ENCODE data around the gene ZNF568. TPM values are rescaled to one million over a fixed set of nuclear protein-coding genes. Genes with fewer than 3 reads are reported as not detected.

Gene ZNF568
- total RNA-seq, 1 donor from 2014 or later, result 7.6 TPM

GRCh38 chr19:36997843-36998235 is 81.7 kb downstream of the ZNF568 start:
- Mint-ChIP-seq H3K36me3 (ENCODE audit: low read depth) (peaks cover 37% of the 10 kb centered on the region), H3K27me3 (ENCODE audit: low read depth) (no peaks in the 10 kb centered on the region), H3K27ac (ENCODE audit: unreplicated experiment) (no peak overlapping the region), H3K9me3 (ENCODE audit: low read depth) (peaks cover 57% of the 10 kb centered on the region), H3K4me3 (ENCODE audit: unreplicated experiment) (no peak overlapping the region), H3K4me1 (ENCODE audit: low read depth) (no peaks in the 10 kb centered on the region)
- TF ChIP-seq CTCF (IDR thresholded peaks at IDR 0.05), result no peak
- no peak for DNase-seq (ENCODE audit: low spot score)

- no peaks in the 10 kb centered on the region for H3K4me1 Mint-ChIP-seq (ENCODE audit: low read depth)
- TF ChIP-seq CTCF (IDR thresholded peaks at IDR 0.05), result no peak
- DNase-seq (ENCODE audit: low spot score), result no peak
- H3K27ac Mint-ChIP-seq (ENCODE audit: unreplicated experiment), result no peak overlapping the region
- no peaks in the 10 kb centered on the region for H3K27me3 Mint-ChIP-seq (ENCODE audit: low read depth)
- peaks cover 26% of the 10 kb centered on the region for H3K36me3 Mint-ChIP-seq (ENCODE audit: low read depth)
- no peak overlapping the region for H3K4me3 Mint-ChIP-seq (ENCODE audit: unreplicated experiment)
- peaks cover 42% of the 10 kb centered on the region for H3K9me3 Mint-ChIP-seq (ENCODE audit: low read depth)
These were observed 83.2 kb downstream of the ZNF568 start for GRCh38 chr19:36999313-36999712.

GRCh38 chr19:37007587-37008220 is 91.6 kb downstream of the ZNF568 start:
- TF ChIP-seq CTCF (IDR thresholded peaks at IDR 0.05), result no peak
- Mint-ChIP-seq H3K27ac (ENCODE audit: unreplicated experiment) (no peak overlapping the region), H3K27me3 (ENCODE audit: low read depth) (no peaks in the 10 kb centered on the region), H3K4me3 (ENCODE audit: unreplicated experiment) (no peak overlapping the region), H3K36me3 (ENCODE audit: low read depth) (peaks cover 3% of the 10 kb centered on the region), H3K4me1 (ENCODE audit: low read depth) (no peaks in the 10 kb centered on the region), H3K9me3 (ENCODE audit: low read depth) (peaks cover 32% of the 10 kb centered on the region)
- no peak for DNase-seq (ENCODE audit: low spot score)

GRCh38 chr19:37009871-37010270 is 93.7 kb downstream of the ZNF568 start:
- Mint-ChIP-seq H3K9me3 (ENCODE audit: low read depth) (peaks cover 41% of the 10 kb centered on the region), H3K27me3 (ENCODE audit: low read depth) (no peaks in the 10 kb centered on the region), H3K36me3 (ENCODE audit: low read depth) (peaks cover 4% of the 10 kb centered on the region), H3K27ac (ENCODE audit: unreplicated experiment) (no peak overlapping the region), H3K4me1 (ENCODE audit: low read depth) (no peaks in the 10 kb centered on the region), H3K4me3 (ENCODE audit: unreplicated experiment) (no peak overlapping the region)
- no peak for TF ChIP-seq CTCF (IDR thresholded peaks at IDR 0.05)
- DNase-seq (ENCODE audit: low spot score), result no peak

GRCh38 chr19:37012093-37012745 is 96.1 kb downstream of the ZNF568 start:
- DNase-seq (ENCODE audit: low spot score), result no peak
- Mint-ChIP-seq H3K27me3 (ENCODE audit: low read depth) (no peaks in the 10 kb centered on the region), H3K27ac (ENCODE audit: unreplicated experiment) (no peak overlapping the region), H3K36me3 (ENCODE audit: low read depth) (peaks cover 4% of the 10 kb centered on the region), H3K9me3 (ENCODE audit: low read depth) (peaks cover 42% of the 10 kb centered on the region), H3K4me1 (ENCODE audit: low read depth) (no peaks in the 10 kb centered on the region), H3K4me3 (ENCODE audit: unreplicated experiment) (no peak overlapping the region)
- TF ChIP-seq CTCF (IDR thresholded peaks at IDR 0.05), result no peak

All from chondrocyte (in vitro differentiated cells).